ENCODE measurements around the gene SPATA6. TPM values are rescaled to one million over a fixed set of nuclear protein-coding genes. Genes with fewer than 3 reads are reported as not detected.

The SPATA6 gene
- total RNA-seq, 1 donor, result 7.6 TPM

DNA sequence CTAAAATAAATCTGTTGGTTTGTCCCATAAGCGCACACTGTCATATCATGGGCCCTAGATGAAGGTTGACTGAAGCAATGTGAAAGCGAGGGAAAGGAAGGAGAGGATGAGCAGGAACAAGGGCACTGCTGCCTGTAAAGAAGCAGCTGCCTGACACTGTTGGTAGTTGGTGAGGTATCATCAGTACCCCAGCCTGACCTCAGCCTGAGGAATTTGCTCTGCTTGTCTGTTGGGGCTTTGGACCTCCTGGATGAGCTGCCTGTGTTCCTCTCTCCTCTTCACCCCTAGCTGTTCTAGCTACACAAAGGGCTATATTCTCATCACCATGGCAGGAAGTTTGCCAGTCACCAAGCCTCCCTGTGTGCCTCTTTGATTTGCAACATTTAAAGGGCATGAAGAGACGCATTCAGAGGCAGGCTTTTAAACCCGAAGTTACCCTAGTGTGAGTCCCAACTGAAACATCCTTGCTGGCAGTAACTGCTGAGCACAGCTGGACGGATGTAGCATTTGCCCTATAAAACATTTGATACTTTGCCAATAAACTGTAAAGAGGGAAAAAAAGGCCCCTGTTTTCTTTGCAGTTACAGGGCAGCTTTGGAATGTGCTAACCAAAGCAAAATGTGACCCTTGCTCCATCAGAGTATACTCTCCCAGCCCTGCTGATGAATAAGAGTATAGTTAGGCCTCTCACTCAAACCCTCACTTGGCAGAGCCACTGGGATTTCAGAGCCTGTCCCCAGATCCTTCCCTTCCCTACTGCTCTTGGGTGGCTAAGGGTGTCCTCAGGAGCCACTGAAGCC, 22.2 kb upstream of the SPATA6 start:
- DNase-seq (ENCODE audit: insufficient read length, low spot score, missing footprints), result peak; percentile 88
- Histone ChIP-seq H2AFZ (ENCODE audit: low read length) (peak overlapping the region; percentile 53), H3K27ac (ENCODE audit: low read depth, low read length) (peak overlapping the region; percentile 61), H3K27me3 (ENCODE audit: insufficient read depth, low read length) (peaks cover 7% of the 10 kb centered on the region), H3K79me2 (ENCODE audit: insufficient read depth, low read length) (no peaks in the 10 kb centered on the region), H3K4me1 (ENCODE audit: insufficient read depth, low read length) (peaks cover 27% of the 10 kb centered on the region), H3K4me2 (ENCODE audit: insufficient read depth, low read length) (peak overlapping the region; percentile 50), H4K20me1 (ENCODE audit: insufficient read depth, low read length) (no peaks in the 10 kb centered on the region), H3K4me3 (ENCODE audit: insufficient read depth, low read length) (peak overlapping the region; percentile 26), H3K9me3 (ENCODE audit: low read depth, low read length) (no peaks in the 10 kb centered on the region), H3K36me3 (ENCODE audit: insufficient read depth, low read length) (no peaks in the 10 kb centered on the region)
- TF ChIP-seq, protein P1, sequence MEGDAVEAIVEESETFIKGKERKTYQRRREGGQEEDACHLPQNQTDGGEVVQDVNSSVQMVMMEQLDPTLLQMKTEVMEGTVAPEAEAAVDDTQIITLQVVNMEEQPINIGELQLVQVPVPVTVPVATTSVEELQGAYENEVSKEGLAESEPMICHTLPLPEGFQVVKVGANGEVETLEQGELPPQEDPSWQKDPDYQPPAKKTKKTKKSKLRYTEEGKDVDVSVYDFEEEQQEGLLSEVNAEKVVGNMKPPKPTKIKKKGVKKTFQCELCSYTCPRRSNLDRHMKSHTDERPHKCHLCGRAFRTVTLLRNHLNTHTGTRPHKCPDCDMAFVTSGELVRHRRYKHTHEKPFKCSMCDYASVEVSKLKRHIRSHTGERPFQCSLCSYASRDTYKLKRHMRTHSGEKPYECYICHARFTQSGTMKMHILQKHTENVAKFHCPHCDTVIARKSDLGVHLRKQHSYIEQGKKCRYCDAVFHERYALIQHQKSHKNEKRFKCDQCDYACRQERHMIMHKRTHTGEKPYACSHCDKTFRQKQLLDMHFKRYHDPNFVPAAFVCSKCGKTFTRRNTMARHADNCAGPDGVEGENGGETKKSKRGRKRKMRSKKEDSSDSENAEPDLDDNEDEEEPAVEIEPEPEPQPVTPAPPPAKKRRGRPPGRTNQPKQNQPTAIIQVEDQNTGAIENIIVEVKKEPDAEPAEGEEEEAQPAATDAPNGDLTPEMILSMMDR (IDR thresholded peaks at IDR 0.05; ENCODE audit: extremely low read depth, low read depth, low read length), result no peak

DNA sequence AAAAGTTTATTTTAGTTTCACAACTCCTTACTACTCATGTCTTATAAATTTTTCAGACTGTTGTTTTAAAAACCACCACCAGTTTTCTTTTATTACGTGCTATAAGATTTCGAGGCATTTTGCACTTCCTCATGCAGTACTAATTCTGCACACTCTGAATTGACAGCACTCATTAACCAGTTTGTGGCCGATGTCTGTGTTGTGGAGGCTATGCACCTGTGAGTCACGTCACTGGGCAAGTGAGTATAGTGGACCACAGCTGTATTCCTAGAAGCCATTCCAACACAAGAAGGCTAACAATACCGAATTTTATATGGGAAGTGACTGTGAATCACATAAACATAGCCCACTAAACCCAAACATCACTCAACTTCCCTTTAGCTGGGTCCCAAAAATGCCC, 21.0 kb upstream of the SPATA6 start:
- H3K27me3 ChIP-seq (ENCODE audit: insufficient read depth, low read length), result peaks cover 7% of the 10 kb centered on the region
- no peak overlapping the region for H3K27ac ChIP-seq (ENCODE audit: low read depth, low read length)
- peaks cover 27% of the 10 kb centered on the region for H3K4me1 ChIP-seq (ENCODE audit: insufficient read depth, low read length)
- TF ChIP-seq, protein P1 (IDR thresholded peaks at IDR 0.05; ENCODE audit: extremely low read depth, low read depth, low read length), result no peak
- no peaks in the 10 kb centered on the region for H4K20me1 ChIP-seq (ENCODE audit: insufficient read depth, low read length)
- no peak overlapping the region for H2AFZ ChIP-seq (ENCODE audit: low read length)
- H3K4me2 ChIP-seq (ENCODE audit: insufficient read depth, low read length), result no peak overlapping the region
- no peaks in the 10 kb centered on the region for H3K36me3 ChIP-seq (ENCODE audit: insufficient read depth, low read length)
- no peak overlapping the region for H3K4me3 ChIP-seq (ENCODE audit: insufficient read depth, low read length)
- no peaks in the 10 kb centered on the region for H3K79me2 ChIP-seq (ENCODE audit: insufficient read depth, low read length)
- no peaks in the 10 kb centered on the region for H3K9me3 ChIP-seq (ENCODE audit: low read depth, low read length)
- no peak for DNase-seq (ENCODE audit: insufficient read length, low spot score, missing footprints)

DNA sequence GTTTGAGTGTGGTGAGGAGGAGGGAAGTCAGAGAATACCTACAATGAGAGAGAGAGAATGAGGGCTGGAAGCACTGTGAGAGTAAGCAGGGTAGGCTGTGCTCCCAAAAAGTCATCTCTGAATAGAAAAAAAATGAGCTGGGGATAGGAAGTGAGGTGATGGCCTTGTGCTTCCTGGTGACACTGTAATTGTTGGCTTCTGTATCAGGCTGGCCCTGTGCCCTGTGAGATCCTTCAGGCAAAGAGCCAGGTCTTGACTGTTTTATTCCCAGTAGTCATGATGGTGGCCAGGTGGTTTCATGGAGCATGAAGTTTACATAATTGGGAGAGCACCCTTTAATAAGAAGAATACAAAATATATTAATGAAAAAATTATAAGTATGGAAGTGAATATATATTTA, 20.4 kb upstream of the SPATA6 start:
- TF ChIP-seq, protein P1 (IDR thresholded peaks at IDR 0.05; ENCODE audit: extremely low read depth, low read depth, low read length), result no peak
- H4K20me1 ChIP-seq (ENCODE audit: insufficient read depth, low read length), result no peaks in the 10 kb centered on the region

DNA sequence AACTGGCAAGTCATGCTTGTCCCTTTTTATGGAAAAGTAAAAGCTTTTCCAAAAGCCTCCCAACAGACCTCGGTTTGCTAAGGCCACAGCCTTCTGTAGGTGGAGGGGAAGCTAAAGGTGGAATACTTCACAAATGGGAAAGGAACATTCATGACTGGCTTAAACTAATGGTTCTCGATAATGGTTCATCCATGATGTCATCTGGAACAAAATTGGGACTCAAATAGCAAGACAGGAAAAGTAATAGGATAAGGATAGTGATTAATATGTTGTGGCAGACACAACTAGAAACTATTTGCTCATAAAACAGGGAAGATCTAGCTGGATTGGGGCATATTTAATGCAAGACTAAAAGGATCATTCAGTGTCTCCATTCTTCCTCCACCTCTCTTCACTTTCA, 16.7 kb upstream of the SPATA6 start:
- TF ChIP-seq, protein P1 (IDR thresholded peaks at IDR 0.05; ENCODE audit: extremely low read depth, low read depth, low read length), result no peak
- no peak for DNase-seq (ENCODE audit: insufficient read length, low spot score, missing footprints)
- H3K79me2 ChIP-seq (ENCODE audit: insufficient read depth, low read length), result no peaks in the 10 kb centered on the region
- H2AFZ ChIP-seq (ENCODE audit: low read length), result no peak overlapping the region
- H3K9me3 ChIP-seq (ENCODE audit: low read depth, low read length), result no peaks in the 10 kb centered on the region
- peaks cover 8% of the 10 kb centered on the region for H3K4me1 ChIP-seq (ENCODE audit: insufficient read depth, low read length)
- H3K4me3 ChIP-seq (ENCODE audit: insufficient read depth, low read length), result no peak overlapping the region
- H3K4me2 ChIP-seq (ENCODE audit: insufficient read depth, low read length), result no peak overlapping the region
- H4K20me1 ChIP-seq (ENCODE audit: insufficient read depth, low read length), result no peaks in the 10 kb centered on the region
- H3K27me3 ChIP-seq (ENCODE audit: insufficient read depth, low read length), result peaks cover 7% of the 10 kb centered on the region
- H3K27ac ChIP-seq (ENCODE audit: low read depth, low read length), result no peak overlapping the region
- no peaks in the 10 kb centered on the region for H3K36me3 ChIP-seq (ENCODE audit: insufficient read depth, low read length)

More for the DNA sequence above, 20.4 kb upstream of the SPATA6 start:
- no peak overlapping the region for H2AFZ ChIP-seq (ENCODE audit: low read length)
- no peak for DNase-seq (ENCODE audit: insufficient read length, low spot score, missing footprints)
- H3K36me3 ChIP-seq (ENCODE audit: insufficient read depth, low read length), result no peaks in the 10 kb centered on the region
- no peak overlapping the region for H3K4me3 ChIP-seq (ENCODE audit: insufficient read depth, low read length)
- no peaks in the 10 kb centered on the region for H3K79me2 ChIP-seq (ENCODE audit: insufficient read depth, low read length)
- H3K27me3 ChIP-seq (ENCODE audit: insufficient read depth, low read length), result peaks cover 7% of the 10 kb centered on the region
- H3K4me2 ChIP-seq (ENCODE audit: insufficient read depth, low read length), result no peak overlapping the region
- H3K27ac ChIP-seq (ENCODE audit: low read depth, low read length), result no peak overlapping the region
- no peaks in the 10 kb centered on the region for H3K9me3 ChIP-seq (ENCODE audit: low read depth, low read length)
- H3K4me1 ChIP-seq (ENCODE audit: insufficient read depth, low read length), result peaks cover 27% of the 10 kb centered on the region

Data from osteoblast (primary cell).